GM10847 (cell line): ENCODE data around the gene NAV3.

Source experiments
- POLR2A ChIP-seq: IDR thresholded peaks from 2 replicates; pipeline ENCODE4 v1.6.1; 2011; ENCODE audit not compliant: insufficient read length; ENCODE audit errors: extremely low read depth

NAV3 gene

DNA sequence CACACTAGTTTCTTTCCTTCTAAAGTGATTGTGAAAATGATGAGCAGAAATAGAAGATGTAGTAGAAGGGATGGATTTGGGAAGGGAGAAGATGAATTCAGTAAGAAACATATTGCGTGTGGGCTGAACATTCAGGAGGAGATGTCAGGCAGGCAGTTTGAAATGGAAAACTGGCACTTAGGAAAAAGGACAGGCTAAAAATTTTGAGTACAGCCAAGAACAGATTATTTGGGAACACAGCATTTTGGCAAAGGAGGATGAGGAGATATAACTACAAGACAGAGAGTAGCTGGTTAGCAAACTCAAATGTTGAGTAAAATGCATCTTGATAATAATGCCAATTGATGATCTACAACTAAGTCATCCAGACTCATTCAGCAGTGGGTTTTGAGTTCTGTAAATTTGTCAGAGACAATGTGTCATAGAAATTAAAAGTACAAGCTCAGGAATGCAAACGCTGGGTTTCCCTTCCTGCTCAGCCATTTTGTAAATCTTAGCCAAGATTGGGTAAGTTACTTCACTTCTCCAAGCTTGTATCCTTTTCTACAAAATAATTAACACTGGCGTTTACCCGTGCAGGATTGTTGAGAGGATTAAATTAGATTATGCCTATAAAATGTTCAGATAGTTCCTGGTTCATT lies 255.0 kb downstream of the NAV3 start:
- no peak for TF ChIP-seq POLR2A

DNA sequence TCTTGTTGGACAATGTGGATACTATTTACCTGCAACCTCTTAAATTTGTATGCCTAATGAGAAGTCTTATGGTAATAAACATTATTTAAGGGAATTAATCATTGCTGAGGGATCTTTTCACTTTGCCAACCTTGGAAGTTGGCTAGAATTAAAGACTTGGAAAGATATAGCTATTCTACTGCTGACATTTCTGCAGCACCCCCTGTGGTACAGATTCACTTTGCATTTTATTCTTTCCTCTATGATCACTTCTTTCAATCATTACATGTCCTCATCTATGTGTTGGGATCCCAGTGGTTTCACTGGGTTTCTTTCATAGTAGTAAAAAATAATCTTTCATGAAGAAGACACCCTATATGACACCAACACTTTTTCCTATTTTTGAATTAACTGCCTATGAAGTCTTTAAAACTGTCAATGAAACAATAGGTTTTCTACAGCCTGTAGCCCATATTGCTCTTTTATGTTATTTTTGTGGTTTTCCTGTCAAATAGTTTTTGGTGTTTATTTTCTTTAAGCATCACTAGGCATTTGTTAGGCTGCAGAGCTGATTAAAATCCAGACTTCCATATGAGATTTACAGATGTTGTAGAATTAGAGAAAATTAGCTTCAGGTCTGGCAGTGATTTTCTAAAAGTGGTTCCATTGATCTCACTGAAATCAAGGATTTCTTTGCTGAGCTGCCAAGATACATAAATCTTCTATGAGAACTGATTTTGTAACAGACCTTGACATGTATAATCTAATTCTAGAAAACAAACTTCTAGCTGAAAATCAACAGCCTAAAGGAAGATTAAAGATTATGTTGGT lies 256.1 kb downstream of the NAV3 start:
- no peak for TF ChIP-seq POLR2A

DNA sequence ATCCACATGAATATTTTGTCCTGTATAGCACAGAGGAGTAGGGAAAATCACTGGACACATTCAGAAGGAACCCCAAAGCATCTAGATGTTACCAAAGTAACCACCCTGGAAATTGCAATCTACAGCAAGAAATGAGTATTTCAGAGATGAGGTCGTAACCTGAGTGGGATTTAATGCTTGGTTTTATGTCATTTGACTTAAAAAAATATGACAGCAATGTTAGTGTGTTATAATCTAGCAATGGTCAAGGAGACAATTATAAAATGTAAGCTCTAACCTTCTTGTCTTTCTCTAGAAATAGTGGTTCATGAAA lies 256.6 kb downstream of the NAV3 start:
- no peak for TF ChIP-seq POLR2A

DNA sequence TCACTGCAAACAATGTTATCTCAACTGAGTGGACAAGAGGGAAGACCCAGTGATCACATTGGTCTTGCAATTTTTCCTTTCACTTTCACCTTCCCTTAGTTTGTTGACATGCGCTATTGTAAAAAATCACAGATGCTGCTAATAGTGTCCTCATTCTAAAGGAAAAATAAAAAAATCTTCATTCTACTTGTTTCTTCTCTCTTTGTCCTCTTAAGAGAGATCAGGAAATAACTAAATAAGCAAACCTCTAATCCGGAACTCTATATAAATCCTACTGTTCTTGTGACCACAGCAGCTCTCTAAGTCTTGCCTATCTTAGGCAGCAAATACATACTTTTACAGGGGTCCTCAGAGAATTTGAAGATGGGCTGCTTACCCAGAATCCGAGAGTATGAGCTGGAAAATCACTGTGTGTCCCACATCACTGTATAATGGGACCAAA lies 257.7 kb downstream of the NAV3 start:
- no peak for TF ChIP-seq POLR2A

DNA sequence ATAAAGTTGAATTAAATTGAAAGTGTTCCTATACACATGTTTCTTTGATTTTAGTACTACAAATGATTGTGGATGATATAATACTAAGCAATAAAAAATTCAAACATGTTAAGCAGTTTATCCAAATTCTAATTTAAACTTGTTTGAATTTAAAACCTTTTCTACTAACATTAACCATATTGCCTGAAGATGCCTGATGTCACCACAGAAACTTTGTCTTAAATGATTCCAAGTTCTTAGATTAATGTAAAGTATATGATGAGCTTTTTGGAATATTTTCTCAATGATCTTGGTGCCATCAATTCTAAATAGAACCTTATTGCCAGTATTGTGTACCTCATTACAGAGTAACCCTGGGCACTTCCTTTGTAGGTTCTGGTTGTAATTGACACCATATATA lies 259.6 kb downstream of the NAV3 start:
- TF ChIP-seq POLR2A = no peak

DNA sequence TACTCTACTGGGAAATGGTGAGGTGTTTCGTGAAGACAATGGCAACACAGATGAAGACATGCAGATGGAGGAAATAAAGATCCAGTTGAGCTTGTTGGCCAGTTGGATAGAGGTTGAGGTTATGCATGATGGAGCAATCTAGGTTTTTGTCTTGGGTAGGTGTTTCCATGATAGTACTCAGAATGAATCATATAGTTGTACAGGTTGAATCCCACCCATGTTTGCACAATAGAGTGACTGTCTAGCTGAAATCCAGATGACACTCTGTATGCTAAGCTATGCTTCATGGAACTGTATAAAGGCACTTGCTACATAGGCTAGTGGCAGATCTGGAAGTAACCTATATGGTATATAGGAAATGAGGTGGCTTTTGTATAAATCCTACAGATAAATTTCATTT lies 264.9 kb downstream of the NAV3 start:
- TF ChIP-seq POLR2A = no peak

DNA sequence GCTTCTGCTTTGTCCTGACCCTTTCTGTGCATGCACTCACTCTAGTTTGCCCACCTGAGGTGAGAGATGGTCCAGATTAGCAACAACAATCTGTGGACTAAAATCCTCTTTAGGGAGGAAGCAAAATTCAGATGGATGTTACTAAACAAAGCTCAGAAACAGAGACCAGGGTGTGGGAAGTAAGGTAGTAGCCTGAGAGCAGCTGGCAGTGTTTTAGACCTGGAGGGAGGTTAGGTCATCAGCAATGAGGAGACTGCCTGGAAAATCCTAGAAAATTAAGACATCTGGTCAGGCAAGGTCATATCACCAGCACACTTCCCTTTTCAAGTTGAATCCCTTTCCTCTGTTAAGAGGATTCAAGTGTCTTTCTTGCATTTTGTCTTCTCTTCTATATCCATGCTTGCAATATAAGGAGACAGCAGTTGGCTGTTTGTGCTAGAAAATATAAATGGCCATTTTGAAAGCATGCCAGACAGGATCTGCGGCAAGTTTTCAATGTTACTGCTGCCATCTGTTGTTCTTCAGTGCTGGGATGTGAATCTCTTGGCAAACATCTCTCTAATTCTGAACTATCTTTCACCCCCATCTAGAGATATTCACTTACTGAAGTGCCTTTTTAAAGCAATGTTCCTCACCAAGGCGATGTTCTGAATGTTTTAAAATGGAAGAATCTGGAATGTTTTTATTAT lies 266.4 kb downstream of the NAV3 start:
- no peak for TF ChIP-seq POLR2A

DNA sequence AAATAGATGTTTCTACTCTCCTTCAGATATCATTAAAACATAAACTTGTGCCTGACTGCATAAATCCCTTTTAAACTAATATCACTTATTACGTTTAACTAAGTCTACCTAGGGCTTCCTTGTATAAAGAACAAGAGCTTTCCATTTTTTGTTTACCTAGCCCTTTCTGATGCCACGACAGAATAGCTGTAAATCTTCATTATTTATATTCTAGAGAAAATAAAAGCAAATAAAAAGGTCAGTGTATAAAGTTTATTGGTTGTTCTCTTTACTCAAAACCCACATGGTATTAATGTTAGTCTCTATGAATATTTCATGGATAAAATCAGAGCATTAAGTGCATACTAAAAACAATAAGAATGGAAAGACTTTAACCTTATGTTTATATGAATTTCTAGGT lies 269.1 kb downstream of the NAV3 start:
- TF ChIP-seq POLR2A = no peak

DNA sequence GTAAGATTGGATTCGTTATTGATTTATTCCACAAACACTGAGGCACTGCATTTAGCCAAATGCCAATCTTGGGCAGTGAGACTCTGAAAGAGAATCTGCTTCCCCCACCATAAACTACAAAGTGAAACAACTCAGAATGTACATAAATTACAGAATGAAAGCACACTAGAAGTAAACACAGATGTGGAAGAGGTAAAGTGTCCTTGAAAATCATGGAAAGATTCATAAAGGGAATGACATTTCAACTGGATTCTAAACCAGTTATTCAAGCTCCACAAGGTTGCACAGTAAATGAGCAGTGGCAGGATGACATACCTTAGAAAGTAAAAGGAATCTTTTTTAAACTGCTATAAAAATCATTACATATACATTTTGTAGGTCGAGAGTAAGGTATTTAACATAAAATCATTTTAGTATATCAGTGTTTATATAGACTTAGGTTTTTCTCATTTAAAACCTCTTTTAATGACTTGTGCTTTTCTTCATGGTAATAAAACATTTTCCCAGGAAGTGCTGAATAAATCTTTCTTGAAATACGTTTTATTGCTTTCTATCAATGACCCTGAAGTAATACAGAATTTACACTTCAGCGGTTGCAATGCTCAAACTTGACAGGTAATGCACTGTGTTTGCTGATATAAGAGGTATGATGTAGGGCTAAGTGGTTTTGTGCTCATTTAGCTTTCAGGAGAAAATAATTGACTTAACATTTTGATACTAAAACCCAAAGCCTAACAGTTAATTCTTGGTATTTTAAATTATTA lies 270.6 kb downstream of the NAV3 start:
- no peak for TF ChIP-seq POLR2A

DNA sequence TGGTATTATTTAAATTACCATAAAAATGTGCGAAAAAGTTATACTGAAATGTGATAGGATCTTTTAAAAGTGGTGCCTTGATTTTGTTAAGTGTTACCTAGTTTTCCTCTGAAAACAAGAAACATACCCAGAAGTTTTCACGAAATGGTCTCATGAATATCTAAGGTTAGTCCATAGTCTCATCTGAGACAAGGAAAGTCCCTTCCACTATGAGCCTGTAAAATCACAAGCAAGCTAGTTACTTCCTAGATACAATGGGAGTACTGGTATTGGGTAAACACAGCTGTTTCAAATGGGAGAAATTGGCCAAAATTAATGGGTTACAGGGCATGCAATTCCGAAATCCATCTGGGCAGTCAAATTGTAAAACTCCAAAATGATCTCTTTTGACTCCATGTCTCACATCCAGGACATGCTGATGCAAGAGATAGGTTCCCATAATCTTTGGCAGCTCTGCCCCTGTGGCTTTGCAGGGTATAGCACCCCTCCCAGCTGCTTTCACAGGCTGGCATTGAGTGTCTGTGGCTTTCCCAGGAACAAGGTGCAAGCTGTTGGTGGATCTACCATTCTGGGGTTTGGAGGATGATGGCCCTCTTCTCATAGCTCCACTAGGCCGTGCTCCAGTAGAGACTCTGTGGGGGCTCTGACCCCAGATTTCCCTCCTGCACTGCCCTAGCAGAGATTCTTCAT lies 271.4 kb downstream of the NAV3 start:
- TF ChIP-seq POLR2A = no peak

DNA sequence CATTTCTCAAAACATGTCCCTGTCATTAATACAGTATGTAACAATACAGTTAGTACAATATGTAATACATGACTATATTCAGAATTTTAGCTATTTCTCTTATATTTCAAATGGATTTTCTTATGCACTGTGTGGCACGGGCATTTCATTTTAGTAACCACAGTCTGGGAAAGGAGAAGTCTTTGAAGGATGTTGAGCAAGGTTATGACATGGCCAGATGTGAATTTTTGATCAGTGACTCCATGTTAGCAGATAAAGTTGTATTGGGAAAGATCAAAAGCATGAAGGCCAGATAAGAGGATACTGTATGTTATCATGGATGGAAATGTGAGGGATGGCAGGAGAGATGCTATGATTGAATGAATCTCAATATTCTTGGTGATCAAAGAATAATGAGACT lies 285.2 kb downstream of the NAV3 start:
- TF ChIP-seq POLR2A = no peak

DNA sequence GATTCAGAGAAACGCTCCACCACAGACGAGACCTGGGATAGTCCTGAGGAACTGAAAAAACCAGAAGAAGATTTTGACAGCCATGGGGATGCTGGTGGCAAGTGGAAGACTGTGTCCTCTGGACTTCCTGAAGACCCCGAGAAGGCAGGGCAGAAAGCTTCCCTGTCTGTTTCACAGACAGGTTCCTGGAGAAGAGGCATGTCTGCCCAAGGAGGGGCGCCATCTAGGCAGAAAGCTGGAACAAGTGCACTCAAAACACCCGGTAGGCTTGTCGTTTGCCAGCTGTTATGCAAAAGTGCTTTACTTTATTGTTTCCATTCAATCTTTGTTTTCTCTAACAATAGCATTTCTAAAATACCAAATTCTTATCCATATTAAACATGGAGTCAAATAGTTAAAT lies 287.3 kb downstream of the NAV3 start:
- no peak for TF ChIP-seq POLR2A

DNA sequence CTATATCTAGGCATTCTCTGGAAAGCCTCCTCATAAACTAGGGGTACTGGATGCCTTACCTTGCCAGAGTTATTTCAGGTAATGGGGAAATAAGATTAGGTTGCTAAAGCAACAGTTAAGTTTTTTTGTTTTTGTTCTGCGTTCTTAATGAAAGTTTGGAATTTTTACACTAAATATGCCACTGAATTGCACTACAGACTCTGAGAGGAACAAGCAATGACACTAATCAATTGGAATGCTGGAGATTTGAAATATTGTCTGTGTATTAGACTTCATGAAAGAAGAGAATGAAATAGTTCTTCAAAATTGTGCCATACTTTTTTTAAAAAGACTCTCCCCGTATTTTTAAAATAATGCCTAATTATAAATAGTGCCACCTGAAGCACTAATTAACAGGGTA lies 287.8 kb downstream of the NAV3 start:
- no peak for TF ChIP-seq POLR2A

DNA sequence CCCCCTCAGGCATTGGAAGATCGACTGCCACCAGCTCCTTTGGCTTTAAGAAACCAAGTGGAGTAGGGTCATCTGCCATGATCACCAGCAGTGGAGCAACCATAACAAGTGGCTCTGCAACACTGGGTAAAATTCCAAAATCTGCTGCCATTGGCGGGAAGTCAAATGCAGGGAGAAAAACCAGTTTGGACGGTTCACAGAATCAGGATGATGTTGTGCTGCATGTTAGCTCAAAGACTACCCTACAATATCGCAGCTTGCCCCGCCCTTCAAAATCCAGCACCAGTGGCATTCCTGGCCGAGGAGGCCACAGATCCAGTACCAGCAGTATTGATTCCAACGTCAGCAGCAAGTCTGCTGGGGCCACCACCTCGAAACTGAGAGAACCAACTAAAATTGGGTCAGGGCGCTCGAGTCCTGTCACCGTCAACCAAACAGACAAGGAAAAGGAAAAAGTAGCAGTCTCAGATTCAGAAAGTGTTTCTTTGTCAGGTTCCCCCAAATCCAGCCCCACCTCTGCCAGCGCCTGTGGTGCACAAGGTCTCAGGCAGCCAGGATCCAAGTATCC lies 288.7 kb downstream of the NAV3 start:
- TF ChIP-seq POLR2A = no peak

DNA sequence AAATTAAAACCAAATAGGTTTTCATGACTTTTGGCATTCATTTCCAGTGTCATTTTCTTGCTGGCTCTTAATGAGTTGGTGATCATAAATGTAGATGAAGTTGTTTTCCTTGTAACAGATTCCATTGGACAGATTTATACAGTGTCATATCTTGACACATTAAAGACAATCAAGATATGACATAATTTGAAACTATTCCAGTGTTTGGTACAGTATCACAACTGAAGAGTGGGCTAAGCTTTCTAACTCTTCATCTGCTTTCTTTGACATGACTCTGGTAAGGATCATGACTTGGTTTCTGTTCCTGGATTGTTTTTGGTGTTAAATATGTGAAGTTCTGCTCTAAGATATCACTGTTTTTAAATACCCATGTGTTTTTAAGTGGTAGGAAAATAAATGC lies 289.6 kb downstream of the NAV3 start:
- no peak for TF ChIP-seq POLR2A
